WTC11 (cell line): Measurements from ENCODE around the gene ACOX3. TPM values are rescaled to one million over a fixed set of nuclear protein-coding genes. Genes with fewer than 3 reads are reported as not detected.

ENCODE experiments used
- ATAC-seq: fragments of 200-7000 bp; cut with Tn5 transposase; 2 replicates; pipeline ENCODE4 v1.10.0; 2021; ENCODE audit warnings: mild to moderate bottlenecking, moderate library complexity
- CTCF ChIA-PET: fragments of 300-600 bp; sonication (Branson Sonifier 250); formaldehyde crosslinking; loops from one replicate; lab custom pipeline; 2021; ENCODE audit warnings: antibody characterized with exemption; lab: Charles Lee
- POLR2A ChIA-PET: fragments of 350-600 bp; sonication (Branson Sonifier 250); formaldehyde crosslinking; loops from one replicate; lab custom pipeline; 2021; ENCODE audit warnings: antibody characterized with exemption; lab: Charles Lee
- DNase-seq: peaks from one replicate; pipeline ENCODE4 v3.0.0; 2021; ENCODE audit warnings: low spot score
- H3K27ac Mint-ChIP-seq: 2 replicates; pipeline ENCODE4 v1.8.0; 2021; ENCODE audit warnings: mixed read lengths
- H3K27me3 Mint-ChIP-seq: 2 replicates; pipeline ENCODE4 v1.8.0; 2021; ENCODE audit warnings: low read depth, mild to moderate bottlenecking, moderate library complexity, mixed read lengths
- H3K36me3 Mint-ChIP-seq: 2 replicates; pipeline ENCODE4 v1.8.0; 2021; ENCODE audit warnings: mixed read lengths
- H3K4me1 Mint-ChIP-seq: 2 replicates; pipeline ENCODE4 v1.8.0; 2022; ENCODE audit warnings: mixed read lengths
- H3K4me3 Mint-ChIP-seq: 2 replicates; pipeline ENCODE4 v1.8.0; 2021; ENCODE audit warnings: mild to moderate bottlenecking, moderate library complexity, mixed read lengths
- H3K9me3 Mint-ChIP-seq: 2 replicates; pipeline ENCODE4 v1.8.0; 2021; ENCODE audit warnings: mixed read lengths
- ESRRA ChIP-seq: sonication (generic); formaldehyde crosslinking; IDR thresholded peaks from 2 replicates; pipeline ENCODE4 v1.8.1; 2022; ENCODE audit warnings: mild to moderate bottlenecking, missing genetic modification reagents, borderline replicate concordance
- FOXJ3 ChIP-seq: sonication (generic); formaldehyde crosslinking; IDR thresholded peaks from 2 replicates; pipeline ENCODE4 v1.9.0; 2021; ENCODE audit warnings: missing genetic modification reagents, mild to moderate bottlenecking, borderline replicate concordance
- FOXK1 ChIP-seq: sonication (generic); formaldehyde crosslinking; IDR thresholded peaks from 2 replicates; pipeline ENCODE4 v1.8.0; 2022; ENCODE audit warnings: mild to moderate bottlenecking, moderate library complexity, missing genetic modification reagents
- HMGA2 ChIP-seq: fragments of 250-450 bp; sonication (Bioruptor Pico); IDR thresholded peaks from 2 replicates; pipeline ENCODE4 v1.4.0; 2021; ENCODE audit warnings: mild to moderate bottlenecking, moderate library complexity
- MXD4 ChIP-seq: fragments of 250-450 bp; sonication (Bioruptor Pico); IDR thresholded peaks from 2 replicates; pipeline ENCODE4 v1.8.0; 2021; ENCODE audit warnings: mild to moderate bottlenecking, moderate library complexity, borderline replicate concordance
- NR1H2 ChIP-seq: sonication (generic); formaldehyde crosslinking; IDR thresholded peaks from 2 replicates; pipeline ENCODE4 v1.9.0; 2021; ENCODE audit warnings: mild to moderate bottlenecking, moderate library complexity, missing genetic modification reagents
- NR3C1 ChIP-seq: sonication (generic); formaldehyde crosslinking; conservative IDR thresholded peaks from 2 replicates; pipeline ENCODE4 v1.8.1; 2023; ENCODE audit warnings: low read depth, mild to moderate bottlenecking, missing genetic modification reagents
- OVOL2 ChIP-seq: fragments of 250-450 bp; sonication (Bioruptor Pico); IDR thresholded peaks from 2 replicates; pipeline ENCODE4 v1.9.0; 2021; ENCODE audit warnings: mild to moderate bottlenecking, borderline replicate concordance
- SMAD3 ChIP-seq: sonication (generic); formaldehyde crosslinking; IDR thresholded peaks from 2 replicates; pipeline ENCODE4 v1.8.0; 2022; ENCODE audit warnings: missing genetic modification reagents, mild to moderate bottlenecking, borderline replicate concordance
- TCF7 ChIP-seq: sonication (generic); formaldehyde crosslinking; IDR thresholded peaks from 2 replicates; pipeline ENCODE4 v1.8.0; 2022; ENCODE audit warnings: mild to moderate bottlenecking, low read depth, missing genetic modification reagents, moderate library complexity
- TEAD4 ChIP-seq: sonication (generic); formaldehyde crosslinking; IDR thresholded peaks from 2 replicates; pipeline ENCODE4 v1.8.0; 2022; ENCODE audit warnings: mild to moderate bottlenecking, missing genetic modification reagents
- ZBTB21 ChIP-seq: sonication (generic); formaldehyde crosslinking; IDR thresholded peaks from 2 replicates; pipeline ENCODE4 v1.8.1; 2023; ENCODE audit warnings: mild to moderate bottlenecking, missing genetic modification reagents, borderline replicate concordance
- ZNF138 ChIP-seq: sonication (generic); formaldehyde crosslinking; conservative IDR thresholded peaks from 2 replicates; pipeline ENCODE4 v1.8.1; 2022; ENCODE audit warnings: mild to moderate bottlenecking, moderate library complexity, missing genetic modification reagents
- ZNF232 ChIP-seq: sonication (generic); formaldehyde crosslinking; IDR thresholded peaks from 2 replicates; pipeline ENCODE4 v1.8.0; 2022; ENCODE audit warnings: mild to moderate bottlenecking, missing genetic modification reagents
- total RNA-seq: library from RNA; stranded (reverse); gene quantifications from 3 replicates; pipeline ENCODE4 v1.2.3, GENCODE V29; 2021
- TF ChIP-seq, protein P1 (sequence below): sonication (generic); formaldehyde crosslinking; IDR thresholded peaks from 2 replicates; pipeline ENCODE4 v1.8.0; 2023; ENCODE audit warnings: mild to moderate bottlenecking, missing genetic modification reagents
- TF ChIP-seq, protein P2 (sequence below): sonication (generic); formaldehyde crosslinking; IDR thresholded peaks from 2 replicates; pipeline ENCODE4 v1.8.0; 2023; ENCODE audit warnings: missing genetic modification reagents, mild to moderate bottlenecking, borderline replicate concordance
- TF ChIP-seq, protein P3 (sequence below): sonication (generic); formaldehyde crosslinking; IDR thresholded peaks from 2 replicates; pipeline ENCODE4 v1.8.0; 2022; ENCODE audit warnings: mild to moderate bottlenecking, missing genetic modification reagents
- TF ChIP-seq, protein P4 (sequence below): sonication (generic); formaldehyde crosslinking; IDR thresholded peaks from 2 replicates; pipeline ENCODE4 v1.8.0; 2022; ENCODE audit warnings: mild to moderate bottlenecking, missing genetic modification reagents
- TF ChIP-seq, protein P5 (sequence below): sonication (generic); formaldehyde crosslinking; IDR thresholded peaks from 2 replicates; pipeline ENCODE4 v1.8.1; 2022; ENCODE audit warnings: missing genetic modification reagents, borderline replicate concordance
- TF ChIP-seq, protein P6 (sequence below): fragments of 200-600 bp; IDR thresholded peaks from 2 replicates; pipeline ENCODE4 v1.8.0; 2022; ENCODE audit warnings: antibody characterized with exemption

Gene ACOX3
- total RNA-seq, 1 experiment from 2014 or later: 10.7 TPM

DNA sequence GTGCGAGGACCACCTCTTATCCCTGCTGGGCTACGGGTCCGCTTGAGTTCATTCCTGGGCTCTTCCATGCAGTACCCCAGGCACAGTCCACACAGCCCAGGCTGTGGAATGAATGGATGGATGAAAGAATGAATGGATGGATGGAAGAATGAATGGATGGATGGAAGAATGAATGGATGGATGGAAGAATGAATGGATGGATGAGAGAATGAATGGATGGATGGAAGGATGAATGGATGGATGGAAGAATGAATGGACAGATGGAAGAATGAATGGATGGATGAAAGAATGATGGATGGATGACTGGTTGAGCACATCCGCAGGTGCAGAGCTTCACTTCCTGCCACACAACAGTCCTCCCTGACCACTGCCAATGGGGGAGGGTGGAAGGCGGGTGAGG is 28.2 kb downstream of the ACOX3 start:
- ATAC-seq: no peak
- DNase-seq: no peak
- Mint-ChIP-seq H3K4me1 (peaks cover 9% of the 10 kb centered on the region), H3K27me3 (no peaks in the 10 kb centered on the region; the same call in 1 of the 2 replicates), H3K27ac (no peak overlapping the region), H3K36me3 (no peaks in the 10 kb centered on the region; the same call in 1 of the 2 replicates), H3K9me3 (no peaks in the 10 kb centered on the region), H3K4me3 (no peak overlapping the region)
- POLR2A ChIA-PET: no interaction called here
- CTCF ChIA-PET: interaction anchor here (2.5 kb wide), 1 partner anchor 170 kb away, joined by 21 read pairs; no protein-coding TSS in a partner anchor
- TF ChIP-seq NR3C1 (no peak), MXD4 (CRISPR knock-in tag) (no peak), SMAD3 (CRISPR knock-in tag) (no peak), HMGA2 (CRISPR knock-in tag) (no peak), NR1H2 (CRISPR knock-in tag) (no peak), FOXJ3 (no peak), ESRRA (no peak), TEAD4 (CRISPR knock-in tag) (no peak), OVOL2 (no peak), ZBTB21 (no peak), TCF7 (CRISPR knock-in tag) (no peak), ZNF232 (CRISPR knock-in tag) (no peak), ZNF138 (CRISPR knock-in tag) (no peak), FOXK1 (no peak)
- TF ChIP-seq, protein P1, sequence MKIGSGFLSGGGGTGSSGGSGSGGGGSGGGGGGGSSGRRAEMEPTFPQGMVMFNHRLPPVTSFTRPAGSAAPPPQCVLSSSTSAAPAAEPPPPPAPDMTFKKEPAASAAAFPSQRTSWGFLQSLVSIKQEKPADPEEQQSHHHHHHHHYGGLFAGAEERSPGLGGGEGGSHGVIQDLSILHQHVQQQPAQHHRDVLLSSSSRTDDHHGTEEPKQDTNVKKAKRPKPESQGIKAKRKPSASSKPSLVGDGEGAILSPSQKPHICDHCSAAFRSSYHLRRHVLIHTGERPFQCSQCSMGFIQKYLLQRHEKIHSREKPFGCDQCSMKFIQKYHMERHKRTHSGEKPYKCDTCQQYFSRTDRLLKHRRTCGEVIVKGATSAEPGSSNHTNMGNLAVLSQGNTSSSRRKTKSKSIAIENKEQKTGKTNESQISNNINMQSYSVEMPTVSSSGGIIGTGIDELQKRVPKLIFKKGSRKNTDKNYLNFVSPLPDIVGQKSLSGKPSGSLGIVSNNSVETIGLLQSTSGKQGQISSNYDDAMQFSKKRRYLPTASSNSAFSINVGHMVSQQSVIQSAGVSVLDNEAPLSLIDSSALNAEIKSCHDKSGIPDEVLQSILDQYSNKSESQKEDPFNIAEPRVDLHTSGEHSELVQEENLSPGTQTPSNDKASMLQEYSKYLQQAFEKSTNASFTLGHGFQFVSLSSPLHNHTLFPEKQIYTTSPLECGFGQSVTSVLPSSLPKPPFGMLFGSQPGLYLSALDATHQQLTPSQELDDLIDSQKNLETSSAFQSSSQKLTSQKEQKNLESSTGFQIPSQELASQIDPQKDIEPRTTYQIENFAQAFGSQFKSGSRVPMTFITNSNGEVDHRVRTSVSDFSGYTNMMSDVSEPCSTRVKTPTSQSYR (CRISPR knock-in tag): no peak
- TF ChIP-seq, protein P2, sequence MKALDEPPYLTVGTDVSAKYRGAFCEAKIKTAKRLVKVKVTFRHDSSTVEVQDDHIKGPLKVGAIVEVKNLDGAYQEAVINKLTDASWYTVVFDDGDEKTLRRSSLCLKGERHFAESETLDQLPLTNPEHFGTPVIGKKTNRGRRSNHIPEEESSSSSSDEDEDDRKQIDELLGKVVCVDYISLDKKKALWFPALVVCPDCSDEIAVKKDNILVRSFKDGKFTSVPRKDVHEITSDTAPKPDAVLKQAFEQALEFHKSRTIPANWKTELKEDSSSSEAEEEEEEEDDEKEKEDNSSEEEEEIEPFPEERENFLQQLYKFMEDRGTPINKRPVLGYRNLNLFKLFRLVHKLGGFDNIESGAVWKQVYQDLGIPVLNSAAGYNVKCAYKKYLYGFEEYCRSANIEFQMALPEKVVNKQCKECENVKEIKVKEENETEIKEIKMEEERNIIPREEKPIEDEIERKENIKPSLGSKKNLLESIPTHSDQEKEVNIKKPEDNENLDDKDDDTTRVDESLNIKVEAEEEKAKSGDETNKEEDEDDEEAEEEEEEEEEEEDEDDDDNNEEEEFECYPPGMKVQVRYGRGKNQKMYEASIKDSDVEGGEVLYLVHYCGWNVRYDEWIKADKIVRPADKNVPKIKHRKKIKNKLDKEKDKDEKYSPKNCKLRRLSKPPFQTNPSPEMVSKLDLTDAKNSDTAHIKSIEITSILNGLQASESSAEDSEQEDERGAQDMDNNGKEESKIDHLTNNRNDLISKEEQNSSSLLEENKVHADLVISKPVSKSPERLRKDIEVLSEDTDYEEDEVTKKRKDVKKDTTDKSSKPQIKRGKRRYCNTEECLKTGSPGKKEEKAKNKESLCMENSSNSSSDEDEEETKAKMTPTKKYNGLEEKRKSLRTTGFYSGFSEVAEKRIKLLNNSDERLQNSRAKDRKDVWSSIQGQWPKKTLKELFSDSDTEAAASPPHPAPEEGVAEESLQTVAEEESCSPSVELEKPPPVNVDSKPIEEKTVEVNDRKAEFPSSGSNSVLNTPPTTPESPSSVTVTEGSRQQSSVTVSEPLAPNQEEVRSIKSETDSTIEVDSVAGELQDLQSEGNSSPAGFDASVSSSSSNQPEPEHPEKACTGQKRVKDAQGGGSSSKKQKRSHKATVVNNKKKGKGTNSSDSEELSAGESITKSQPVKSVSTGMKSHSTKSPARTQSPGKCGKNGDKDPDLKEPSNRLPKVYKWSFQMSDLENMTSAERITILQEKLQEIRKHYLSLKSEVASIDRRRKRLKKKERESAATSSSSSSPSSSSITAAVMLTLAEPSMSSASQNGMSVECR: no peak
- TF ChIP-seq, protein P3, sequence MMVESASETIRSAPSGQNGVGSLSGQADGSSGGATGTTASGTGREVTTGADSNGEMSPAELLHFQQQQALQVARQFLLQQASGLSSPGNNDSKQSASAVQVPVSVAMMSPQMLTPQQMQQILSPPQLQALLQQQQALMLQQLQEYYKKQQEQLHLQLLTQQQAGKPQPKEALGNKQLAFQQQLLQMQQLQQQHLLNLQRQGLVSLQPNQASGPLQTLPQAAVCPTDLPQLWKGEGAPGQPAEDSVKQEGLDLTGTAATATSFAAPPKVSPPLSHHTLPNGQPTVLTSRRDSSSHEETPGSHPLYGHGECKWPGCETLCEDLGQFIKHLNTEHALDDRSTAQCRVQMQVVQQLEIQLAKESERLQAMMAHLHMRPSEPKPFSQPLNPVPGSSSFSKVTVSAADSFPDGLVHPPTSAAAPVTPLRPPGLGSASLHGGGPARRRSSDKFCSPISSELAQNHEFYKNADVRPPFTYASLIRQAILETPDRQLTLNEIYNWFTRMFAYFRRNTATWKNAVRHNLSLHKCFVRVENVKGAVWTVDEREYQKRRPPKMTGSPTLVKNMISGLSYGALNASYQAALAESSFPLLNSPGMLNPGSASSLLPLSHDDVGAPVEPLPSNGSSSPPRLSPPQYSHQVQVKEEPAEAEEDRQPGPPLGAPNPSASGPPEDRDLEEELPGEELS (CRISPR knock-in tag): no peak
- TF ChIP-seq, protein P4, sequence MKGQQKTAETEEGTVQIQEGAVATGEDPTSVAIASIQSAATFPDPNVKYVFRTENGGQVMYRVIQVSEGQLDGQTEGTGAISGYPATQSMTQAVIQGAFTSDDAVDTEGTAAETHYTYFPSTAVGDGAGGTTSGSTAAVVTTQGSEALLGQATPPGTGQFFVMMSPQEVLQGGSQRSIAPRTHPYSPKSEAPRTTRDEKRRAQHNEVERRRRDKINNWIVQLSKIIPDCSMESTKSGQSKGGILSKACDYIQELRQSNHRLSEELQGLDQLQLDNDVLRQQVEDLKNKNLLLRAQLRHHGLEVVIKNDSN (CRISPR knock-in tag): no peak
- TF ChIP-seq, protein P5, sequence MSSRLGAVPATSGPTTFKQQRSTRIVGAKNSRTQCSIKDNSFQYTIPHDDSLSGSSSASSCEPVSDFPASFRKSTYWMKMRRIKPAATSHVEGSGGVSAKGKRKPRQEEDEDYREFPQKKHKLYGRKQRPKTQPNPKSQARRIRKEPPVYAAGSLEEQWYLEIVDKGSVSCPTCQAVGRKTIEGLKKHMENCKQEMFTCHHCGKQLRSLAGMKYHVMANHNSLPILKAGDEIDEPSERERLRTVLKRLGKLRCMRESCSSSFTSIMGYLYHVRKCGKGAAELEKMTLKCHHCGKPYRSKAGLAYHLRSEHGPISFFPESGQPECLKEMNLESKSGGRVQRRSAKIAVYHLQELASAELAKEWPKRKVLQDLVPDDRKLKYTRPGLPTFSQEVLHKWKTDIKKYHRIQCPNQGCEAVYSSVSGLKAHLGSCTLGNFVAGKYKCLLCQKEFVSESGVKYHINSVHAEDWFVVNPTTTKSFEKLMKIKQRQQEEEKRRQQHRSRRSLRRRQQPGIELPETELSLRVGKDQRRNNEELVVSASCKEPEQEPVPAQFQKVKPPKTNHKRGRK (CRISPR knock-in tag): no peak
- TF ChIP-seq, protein P6, sequence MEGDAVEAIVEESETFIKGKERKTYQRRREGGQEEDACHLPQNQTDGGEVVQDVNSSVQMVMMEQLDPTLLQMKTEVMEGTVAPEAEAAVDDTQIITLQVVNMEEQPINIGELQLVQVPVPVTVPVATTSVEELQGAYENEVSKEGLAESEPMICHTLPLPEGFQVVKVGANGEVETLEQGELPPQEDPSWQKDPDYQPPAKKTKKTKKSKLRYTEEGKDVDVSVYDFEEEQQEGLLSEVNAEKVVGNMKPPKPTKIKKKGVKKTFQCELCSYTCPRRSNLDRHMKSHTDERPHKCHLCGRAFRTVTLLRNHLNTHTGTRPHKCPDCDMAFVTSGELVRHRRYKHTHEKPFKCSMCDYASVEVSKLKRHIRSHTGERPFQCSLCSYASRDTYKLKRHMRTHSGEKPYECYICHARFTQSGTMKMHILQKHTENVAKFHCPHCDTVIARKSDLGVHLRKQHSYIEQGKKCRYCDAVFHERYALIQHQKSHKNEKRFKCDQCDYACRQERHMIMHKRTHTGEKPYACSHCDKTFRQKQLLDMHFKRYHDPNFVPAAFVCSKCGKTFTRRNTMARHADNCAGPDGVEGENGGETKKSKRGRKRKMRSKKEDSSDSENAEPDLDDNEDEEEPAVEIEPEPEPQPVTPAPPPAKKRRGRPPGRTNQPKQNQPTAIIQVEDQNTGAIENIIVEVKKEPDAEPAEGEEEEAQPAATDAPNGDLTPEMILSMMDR: no peak
